SJCRH30 (cell line): ENCODE data around the gene ARL15. TPM values are rescaled to one million over a fixed set of nuclear protein-coding genes. Genes with fewer than 3 reads are reported as not detected.

Experiments
- DNase-seq, 2 experiments: peaks; one replicate each; pipeline ENCODE4 v3.0.0-alpha.2; 2015 to 2020
- H3K27ac ChIP-seq: fragments of 250-450 bp; sonication (Bioruptor Pico); 2 replicates; pipeline ENCODE4 v1.5.1; 2020; ENCODE audit warnings: mild to moderate bottlenecking, moderate library complexity
- H3K27me3 ChIP-seq: fragments of 250-450 bp; sonication (Bioruptor Pico); 2 replicates; pipeline ENCODE4 v1.5.1; 2020; ENCODE audit warnings: mild to moderate bottlenecking, moderate library complexity
- H3K36me3 ChIP-seq: fragments of 250-450 bp; sonication (Bioruptor Pico); 2 replicates; pipeline ENCODE4 v1.5.1; 2020; ENCODE audit warnings: mild to moderate bottlenecking, moderate library complexity
- H3K4me1 ChIP-seq: fragments of 250-450 bp; sonication (Bioruptor Pico); 2 replicates; pipeline ENCODE4 v1.5.1; 2020; ENCODE audit warnings: mild to moderate bottlenecking, moderate library complexity
- H3K4me3 ChIP-seq: fragments of 250-450 bp; sonication (Bioruptor Pico); 2 replicates; pipeline ENCODE4 v1.5.1; 2020; ENCODE audit warnings: mild to moderate bottlenecking, moderate library complexity
- H3K9me3 ChIP-seq: fragments of 250-450 bp; sonication (Bioruptor Pico); replicated peaks from 2 replicates; pipeline ENCODE4 v1.5.1; 2020; ENCODE audit warnings: mild to moderate bottlenecking, moderate library complexity
- total RNA-seq: library from RNA; depleted of rRNA; stranded (reverse); fragments of >200 nt; shearing (Covaris generic); gene quantifications from 2 replicates; pipeline ENCODE4 v1.2.3, GENCODE V29; 2014

ARL15 gene
- total RNA-seq, 1 experiment from 2014 or later, result 21.5 TPM

- Histone ChIP-seq H3K27ac (no peak overlapping the region), H3K4me1 (no peaks in the 10 kb centered on the region), H3K9me3 (no peaks in the 10 kb centered on the region), H3K4me3 (no peak overlapping the region), H3K36me3 (no peaks in the 10 kb centered on the region), H3K27me3 (no peaks in the 10 kb centered on the region)
- DNase-seq, result no peak
These were observed 330.3 kb downstream of the ARL15 start for GRCh38 chr5:53980061-53980460.

- no peak overlapping the region for H3K4me3 ChIP-seq
- no peaks in the 10 kb centered on the region for H3K36me3 ChIP-seq
- no peak overlapping the region for H3K27ac ChIP-seq
- no peak for DNase-seq
- no peaks in the 10 kb centered on the region for H3K9me3 ChIP-seq
- no peaks in the 10 kb centered on the region for H3K4me1 ChIP-seq
- H3K27me3 ChIP-seq, result no peaks in the 10 kb centered on the region
These were observed 336.4 kb downstream of the ARL15 start for GRCh38 chr5:53974021-53974420.

- H3K9me3 ChIP-seq, result no peaks in the 10 kb centered on the region
- no peak overlapping the region for H3K27ac ChIP-seq
- no peaks in the 10 kb centered on the region for H3K4me1 ChIP-seq
- no peaks in the 10 kb centered on the region for H3K27me3 ChIP-seq
- H3K36me3 ChIP-seq, result no peaks in the 10 kb centered on the region
- no peak for DNase-seq
- H3K4me3 ChIP-seq, result no peak overlapping the region
These were observed 338.1 kb downstream of the ARL15 start for GRCh38 chr5:53972314-53972713.

GRCh38 chr5:53971551-53971950 lies 338.8 kb downstream of the ARL15 start:
- DNase-seq, result no peak
- Histone ChIP-seq H3K27ac (no peak overlapping the region), H3K36me3 (no peaks in the 10 kb centered on the region), H3K4me1 (no peaks in the 10 kb centered on the region), H3K27me3 (no peaks in the 10 kb centered on the region), H3K9me3 (no peaks in the 10 kb centered on the region), H3K4me3 (no peak overlapping the region)

GRCh38 chr5:53971131-53971530 lies 339.2 kb downstream of the ARL15 start:
- no peaks in the 10 kb centered on the region for H3K4me1 ChIP-seq

GRCh38 chr5:53970475-53970874 lies 339.9 kb downstream of the ARL15 start:
- Histone ChIP-seq H3K27ac (no peak overlapping the region), H3K27me3 (no peaks in the 10 kb centered on the region), H3K9me3 (no peaks in the 10 kb centered on the region), H3K36me3 (no peaks in the 10 kb centered on the region), H3K4me1 (no peaks in the 10 kb centered on the region), H3K4me3 (no peak overlapping the region)
- no peak for DNase-seq

More at GRCh38 chr5:53971131-53971530, 339.2 kb downstream of the ARL15 start:
- Histone ChIP-seq H3K27ac (no peak overlapping the region), H3K36me3 (no peaks in the 10 kb centered on the region), H3K9me3 (no peaks in the 10 kb centered on the region), H3K4me3 (no peak overlapping the region), H3K27me3 (no peaks in the 10 kb centered on the region)
- DNase-seq, result no peak

- Histone ChIP-seq H3K9me3 (no peaks in the 10 kb centered on the region), H3K27ac (no peak overlapping the region), H3K4me1 (no peaks in the 10 kb centered on the region), H3K36me3 (no peaks in the 10 kb centered on the region), H3K4me3 (no peak overlapping the region), H3K27me3 (no peaks in the 10 kb centered on the region)
- DNase-seq, result no peak
These were observed 341.1 kb downstream of the ARL15 start for GRCh38 chr5:53969176-53969730.

- H3K4me1 ChIP-seq, result no peaks in the 10 kb centered on the region
- no peaks in the 10 kb centered on the region for H3K27me3 ChIP-seq
- H3K4me3 ChIP-seq, result no peak overlapping the region
- H3K36me3 ChIP-seq, result no peaks in the 10 kb centered on the region
- no peaks in the 10 kb centered on the region for H3K9me3 ChIP-seq
- H3K27ac ChIP-seq, result no peak overlapping the region
- no peak for DNase-seq
These were observed 344.9 kb downstream of the ARL15 start for GRCh38 chr5:53965459-53965858.

- H3K4me1 ChIP-seq, result no peaks in the 10 kb centered on the region
- no peaks in the 10 kb centered on the region for H3K9me3 ChIP-seq
- no peak overlapping the region for H3K27ac ChIP-seq
- no peak for DNase-seq
- no peaks in the 10 kb centered on the region for H3K27me3 ChIP-seq
- H3K4me3 ChIP-seq, result no peak overlapping the region
- no peaks in the 10 kb centered on the region for H3K36me3 ChIP-seq
These were observed 346.4 kb downstream of the ARL15 start for GRCh38 chr5:53963958-53964357.

GRCh38 chr5:53962306-53962705 lies 348.1 kb downstream of the ARL15 start:
- no peak for DNase-seq
- H3K4me3 ChIP-seq, result no peak overlapping the region
- no peaks in the 10 kb centered on the region; the same call in 1 of the 2 replicates for H3K9me3 ChIP-seq
- H3K36me3 ChIP-seq, result no peaks in the 10 kb centered on the region
- H3K4me1 ChIP-seq, result no peaks in the 10 kb centered on the region
- no peak overlapping the region for H3K27ac ChIP-seq
- no peaks in the 10 kb centered on the region for H3K27me3 ChIP-seq

- Histone ChIP-seq H3K27me3 (no peaks in the 10 kb centered on the region), H3K4me3 (no peak overlapping the region), H3K27ac (no peak overlapping the region), H3K9me3 (peaks cover 2% of the 10 kb centered on the region; the same call in 1 of the 2 replicates), H3K4me1 (no peaks in the 10 kb centered on the region), H3K36me3 (no peaks in the 10 kb centered on the region)
- no peak for DNase-seq
These were observed 353.7 kb downstream of the ARL15 start for GRCh38 chr5:53956632-53957031.

- no peak for DNase-seq
- H3K4me1 ChIP-seq, result no peaks in the 10 kb centered on the region
- peaks cover 2% of the 10 kb centered on the region; the same call in 1 of the 2 replicates for H3K9me3 ChIP-seq
- H3K27me3 ChIP-seq, result no peaks in the 10 kb centered on the region
- no peaks in the 10 kb centered on the region for H3K36me3 ChIP-seq
- H3K4me3 ChIP-seq, result no peak overlapping the region
- H3K27ac ChIP-seq, result no peak overlapping the region
These were observed 354.2 kb downstream of the ARL15 start for GRCh38 chr5:53956196-53956595.

- no peak overlapping the region for H3K27ac ChIP-seq
- DNase-seq, result no peak
These were observed 359.8 kb downstream of the ARL15 start for GRCh38 chr5:53950621-53951020.

GRCh38 chr5:53948598-53948997 lies 361.8 kb downstream of the ARL15 start:
- no peaks in the 10 kb centered on the region for H3K9me3 ChIP-seq
- no peaks in the 10 kb centered on the region for H3K27me3 ChIP-seq
- no peak overlapping the region for H3K4me3 ChIP-seq
- DNase-seq, result no peak
- H3K36me3 ChIP-seq, result no peaks in the 10 kb centered on the region
- H3K27ac ChIP-seq, result no peak overlapping the region
- H3K4me1 ChIP-seq, result no peaks in the 10 kb centered on the region

More at GRCh38 chr5:53950621-53951020, 359.8 kb downstream of the ARL15 start:
- Histone ChIP-seq H3K27me3 (no peaks in the 10 kb centered on the region), H3K9me3 (0 out of 2 replicates have a peak, but pooled peaks cover 2% of the 10 kb centered on the region), H3K4me1 (no peaks in the 10 kb centered on the region), H3K36me3 (no peaks in the 10 kb centered on the region), H3K4me3 (no peak overlapping the region)

GRCh38 chr5:53946405-53947100 lies 363.8 kb downstream of the ARL15 start:
- Histone ChIP-seq H3K36me3 (no peaks in the 10 kb centered on the region), H3K4me3 (no peak overlapping the region), H3K9me3 (no peaks in the 10 kb centered on the region), H3K27ac (no peak overlapping the region), H3K4me1 (no peaks in the 10 kb centered on the region), H3K27me3 (no peaks in the 10 kb centered on the region)
- no peak for DNase-seq

GRCh38 chr5:53944981-53945380 lies 365.4 kb downstream of the ARL15 start:
- H3K9me3 ChIP-seq, result no peaks in the 10 kb centered on the region
- no peaks in the 10 kb centered on the region for H3K27me3 ChIP-seq
- no peaks in the 10 kb centered on the region for H3K4me1 ChIP-seq
- no peak for DNase-seq
- no peak overlapping the region for H3K4me3 ChIP-seq
- no peak overlapping the region for H3K27ac ChIP-seq
- H3K36me3 ChIP-seq, result no peaks in the 10 kb centered on the region
